ENCODE measurements around the gene TENM3.

DNA sequence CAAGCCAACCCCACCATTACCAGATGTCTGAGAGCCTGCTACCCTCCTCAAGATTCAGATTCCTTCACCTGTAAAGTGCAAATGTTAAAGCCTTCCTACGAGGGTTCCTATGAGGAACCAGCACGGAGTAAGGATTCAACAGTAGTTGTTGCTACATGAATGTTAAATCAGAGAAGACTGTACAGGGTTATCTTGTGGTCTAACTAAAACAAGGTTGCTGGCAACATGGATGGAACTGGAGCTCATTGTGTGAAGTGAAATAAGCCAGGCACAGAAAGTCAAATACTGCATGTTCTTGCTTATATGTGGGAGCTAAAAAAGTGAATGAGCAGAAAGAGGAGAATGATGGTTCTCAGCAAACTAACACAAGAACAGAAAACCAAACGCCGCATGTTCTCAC is 435.4 kb downstream of the TENM3 start:
- TF ChIP-seq, protein P1, sequence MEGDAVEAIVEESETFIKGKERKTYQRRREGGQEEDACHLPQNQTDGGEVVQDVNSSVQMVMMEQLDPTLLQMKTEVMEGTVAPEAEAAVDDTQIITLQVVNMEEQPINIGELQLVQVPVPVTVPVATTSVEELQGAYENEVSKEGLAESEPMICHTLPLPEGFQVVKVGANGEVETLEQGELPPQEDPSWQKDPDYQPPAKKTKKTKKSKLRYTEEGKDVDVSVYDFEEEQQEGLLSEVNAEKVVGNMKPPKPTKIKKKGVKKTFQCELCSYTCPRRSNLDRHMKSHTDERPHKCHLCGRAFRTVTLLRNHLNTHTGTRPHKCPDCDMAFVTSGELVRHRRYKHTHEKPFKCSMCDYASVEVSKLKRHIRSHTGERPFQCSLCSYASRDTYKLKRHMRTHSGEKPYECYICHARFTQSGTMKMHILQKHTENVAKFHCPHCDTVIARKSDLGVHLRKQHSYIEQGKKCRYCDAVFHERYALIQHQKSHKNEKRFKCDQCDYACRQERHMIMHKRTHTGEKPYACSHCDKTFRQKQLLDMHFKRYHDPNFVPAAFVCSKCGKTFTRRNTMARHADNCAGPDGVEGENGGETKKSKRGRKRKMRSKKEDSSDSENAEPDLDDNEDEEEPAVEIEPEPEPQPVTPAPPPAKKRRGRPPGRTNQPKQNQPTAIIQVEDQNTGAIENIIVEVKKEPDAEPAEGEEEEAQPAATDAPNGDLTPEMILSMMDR (IDR thresholded peaks at IDR 0.05), result no peak
- no peak for TF ChIP-seq POLR2A (IDR thresholded peaks at IDR 0.05)

All from adrenal gland (tissue), 5 donors.